Large intestine (tissue), 3 donors: ENCODE results near the gene ADARB2. TPM values are rescaled to one million over a fixed set of nuclear protein-coding genes. Genes with fewer than 3 reads are reported as not detected.

Source experiments
- DNase-seq, 2 donors: peaks; one replicate each; pipeline versions ENCODE4 v3.0.0 to v3.0.0-alpha.2; 2013
- H3K27ac ChIP-seq: one replicate; pipeline ENCODE4 v1.5.1; 2013; ENCODE audit warnings: low read length
- H3K27me3 ChIP-seq: 2 replicates; pipeline ENCODE4 v1.6.1; 2013; ENCODE audit warnings: low read length; ENCODE audit not compliant: control insufficient read depth, insufficient read depth
- H3K36me3 ChIP-seq: 2 replicates; pipeline ENCODE4 v1.6.1; 2013; ENCODE audit warnings: low read length; ENCODE audit not compliant: control insufficient read depth, insufficient read depth
- H3K4me1 ChIP-seq: one replicate; pipeline ENCODE4 v1.6.1; 2013; ENCODE audit warnings: low read length; ENCODE audit not compliant: control insufficient read depth, insufficient read depth
- H3K4me3 ChIP-seq: one replicate; pipeline ENCODE4 v1.5.1; 2013; ENCODE audit warnings: low read length
- H3K9me3 ChIP-seq: one replicate; pipeline ENCODE4 v1.6.1; 2013; ENCODE audit warnings: mild to moderate bottlenecking, low read depth, low read length, moderate library complexity; ENCODE audit not compliant: control insufficient read depth
- WGBS: methylation state at CpG from one replicate; pipeline ENCODE4 v1.1.5; 2013; ENCODE audit warnings: low lambda C conversion rate; ENCODE audit not compliant: insufficient coverage; 5-methylcytosine and 5-hydroxymethylcytosine counted together
- polyA plus RNA-seq: library from polyadenylated mRNA; unstranded; fragments of 120-200 nt; gene quantifications from one replicate; pipeline ENCODE4 v1.2.1, GENCODE V29; 2013

ADARB2 gene
- polyA plus RNA-seq, 1 donor: 0.52 TPM

- Histone ChIP-seq H3K4me3 (no peak overlapping the region), H3K9me3 (no peaks in the 10 kb centered on the region), H3K4me1 (no peaks in the 10 kb centered on the region), H3K36me3 (no peaks in the 10 kb centered on the region), H3K27ac (no peak overlapping the region), H3K27me3 (no peaks in the 10 kb centered on the region)
- no peak for DNase-seq
- WGBS: no CpG with 5 or more reads among the region's 8 CpGs
Measured at GRCh38 chr10:1156616-1156886, 580.8 kb downstream of the ADARB2 start.

- Histone ChIP-seq H3K36me3 (no peaks in the 10 kb centered on the region), H3K4me3 (no peak overlapping the region), H3K4me1 (no peaks in the 10 kb centered on the region), H3K27ac (no peak overlapping the region), H3K9me3 (no peaks in the 10 kb centered on the region), H3K27me3 (no peaks in the 10 kb centered on the region)
- no peak for DNase-seq
- no CpG with 5 or more reads among the region's 20 CpGs for WGBS
Measured at GRCh38 chr10:1155791-1156615, 581.3 kb downstream of the ADARB2 start.

- no peaks in the 10 kb centered on the region for H3K27me3 ChIP-seq
Measured at GRCh38 chr10:1154531-1155295, 582.6 kb downstream of the ADARB2 start.

GRCh38 chr10:1153805-1154351 lies 583.4 kb downstream of the ADARB2 start:
- no peaks in the 10 kb centered on the region for H3K27me3 ChIP-seq
- DNase-seq: no peak
- no peaks in the 10 kb centered on the region for H3K9me3 ChIP-seq
- no peak overlapping the region for H3K27ac ChIP-seq
- no peaks in the 10 kb centered on the region for H3K4me1 ChIP-seq
- WGBS: 80% methylated on average over 2 of the region's 20 CpGs
- H3K4me3 ChIP-seq: no peak overlapping the region
- no peaks in the 10 kb centered on the region for H3K36me3 ChIP-seq

More at GRCh38 chr10:1154531-1155295, 582.6 kb downstream of the ADARB2 start:
- no peak overlapping the region for H3K4me3 ChIP-seq
- H3K27ac ChIP-seq: no peak overlapping the region
- H3K4me1 ChIP-seq: no peaks in the 10 kb centered on the region
- WGBS: no CpG with 5 or more reads among the region's 9 CpGs
- no peaks in the 10 kb centered on the region for H3K9me3 ChIP-seq
- no peaks in the 10 kb centered on the region for H3K36me3 ChIP-seq
- no peak for DNase-seq

- no peak overlapping the region for H3K27ac ChIP-seq
- H3K27me3 ChIP-seq: no peaks in the 10 kb centered on the region
- no peaks in the 10 kb centered on the region for H3K4me1 ChIP-seq
- H3K9me3 ChIP-seq: no peaks in the 10 kb centered on the region
- no peaks in the 10 kb centered on the region for H3K36me3 ChIP-seq
- no peak overlapping the region for H3K4me3 ChIP-seq
- no peak for DNase-seq
- WGBS: no CpG with 5 or more reads among the region's 6 CpGs
Measured at GRCh38 chr10:1153251-1153763, 584.0 kb downstream of the ADARB2 start.

- no peaks in the 10 kb centered on the region for H3K4me1 ChIP-seq
- no CpG with 5 or more reads among the region's 32 CpGs for WGBS
- no peaks in the 10 kb centered on the region for H3K27me3 ChIP-seq
- H3K36me3 ChIP-seq: no peaks in the 10 kb centered on the region
- no peaks in the 10 kb centered on the region for H3K9me3 ChIP-seq
- H3K27ac ChIP-seq: no peak overlapping the region
- no peak overlapping the region for H3K4me3 ChIP-seq
- DNase-seq: no peak
Measured at GRCh38 chr10:1152386-1153250, 584.7 kb downstream of the ADARB2 start.

- DNase-seq: no peak
- whole genome bisulfite sequencing: no CpG with 5 or more reads among the region's 15 CpGs
- Histone ChIP-seq H3K36me3 (no peaks in the 10 kb centered on the region), H3K9me3 (peaks cover 4% of the 10 kb centered on the region), H3K27ac (no peak overlapping the region), H3K27me3 (no peaks in the 10 kb centered on the region), H3K4me1 (no peaks in the 10 kb centered on the region), H3K4me3 (no peak overlapping the region)
Measured at GRCh38 chr10:1151076-1152033, 586.0 kb downstream of the ADARB2 start.

- no peak overlapping the region for H3K27ac ChIP-seq
- no peaks in the 10 kb centered on the region for H3K4me1 ChIP-seq
- peaks cover 8% of the 10 kb centered on the region for H3K9me3 ChIP-seq
- no peaks in the 10 kb centered on the region for H3K36me3 ChIP-seq
- no CpG with 5 or more reads among the region's 13 CpGs for WGBS
- no peak for DNase-seq
- no peaks in the 10 kb centered on the region for H3K27me3 ChIP-seq
- no peak overlapping the region for H3K4me3 ChIP-seq
Measured at GRCh38 chr10:1150638-1150955, 586.7 kb downstream of the ADARB2 start.

- peak; percentile 36 to 78 for DNase-seq
Measured at GRCh38 chr10:1149793-1150637, 587.3 kb downstream of the ADARB2 start.

More at GRCh38 chr10:1149793-1150637, 587.3 kb downstream of the ADARB2 start:
- 60% methylated on average over 2 of the region's 23 CpGs for WGBS
- Histone ChIP-seq H3K36me3 (no peaks in the 10 kb centered on the region), H3K27me3 (no peaks in the 10 kb centered on the region), H3K27ac (no peak overlapping the region), H3K4me3 (no peak overlapping the region), H3K9me3 (peaks cover 12% of the 10 kb centered on the region), H3K4me1 (no peaks in the 10 kb centered on the region)
